ENCODE results near the gene ILF2. TPM values are rescaled to one million over a fixed set of nuclear protein-coding genes. Genes with fewer than 3 reads are reported as not detected.

The ILF2 gene
- total RNA-seq, 4 donors from 2014 or later: 52.1 to 99.2 (median 79.3) TPM

DNA sequence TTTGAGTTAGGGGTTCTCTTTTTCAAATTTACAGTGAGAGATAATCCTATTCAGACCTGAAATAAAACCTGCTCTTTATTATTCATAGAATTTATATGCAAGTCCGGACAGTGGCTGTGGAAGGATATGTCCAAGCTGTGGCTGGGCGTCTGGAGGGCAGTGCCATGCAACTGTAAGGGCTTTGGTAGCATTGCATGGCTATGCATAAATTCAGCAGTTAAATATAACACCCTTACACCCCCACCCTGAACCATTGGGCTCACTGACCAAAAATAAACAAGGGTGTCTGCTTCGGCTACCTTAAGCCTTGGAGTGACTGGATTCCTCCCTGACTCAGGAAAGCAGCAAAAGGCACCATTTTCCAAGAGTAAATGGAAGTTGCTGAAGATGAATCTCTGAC lies 31.5 kb downstream of the ILF2 start:
- TF ChIP-seq POLR2A (IDR thresholded peaks at IDR 0.05) (no peak), CTCF (IDR thresholded peaks at IDR 0.05) (no peak), POLR2AphosphoS5 (IDR thresholded peaks at IDR 0.05) (no peak), EP300 (IDR thresholded peaks at IDR 0.05) (no peak)
- H3K4me1 ChIP-seq: peaks cover 0 to 84% (median 17%) of the 10 kb centered on the region in 3 donors
- peaks cover 0 to 91% of the 10 kb centered on the region in 2 donors for H3K36me3 ChIP-seq
- no peaks in the 10 kb centered on the region for H3K9me3 ChIP-seq
- no peaks in the 10 kb centered on the region for H3K27me3 ChIP-seq
- H3K27ac ChIP-seq: no peak overlapping the region
- no peak for ATAC-seq
- 77 to 83% methylated on average over 2 to 3 of the region's 3 CpGs for WGBS, 2 donors (ENCODE audit: low coverage in 1 of 2)
- no peak overlapping the region for H3K4me3 ChIP-seq

DNA sequence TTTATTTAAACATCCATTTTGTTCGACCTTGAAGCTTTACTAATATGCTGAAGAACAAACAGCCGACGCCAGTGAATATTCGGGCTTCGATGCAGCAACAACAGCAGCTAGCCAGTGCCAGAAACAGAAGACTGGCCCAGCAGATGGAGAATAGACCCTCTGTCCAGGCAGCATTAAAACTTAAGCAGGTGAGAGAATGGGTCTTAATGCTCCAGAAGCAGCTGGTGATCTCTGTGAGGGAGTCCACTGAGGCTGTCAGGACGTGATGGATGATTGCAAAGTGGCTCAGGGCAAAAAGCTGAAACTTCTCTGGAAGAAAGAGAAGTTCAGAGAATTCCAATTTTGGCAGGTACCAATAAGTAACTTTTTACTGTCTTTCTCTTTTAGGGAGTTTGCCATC lies 32.5 kb downstream of the ILF2 start:
- 71 to 87% methylated on average over 6 of the region's 6 CpGs for WGBS, 2 donors (ENCODE audit: low coverage in 1 of 2)
- Histone ChIP-seq H3K4me1 (peaks cover 0 to 78% (median 9%) of the 10 kb centered on the region in 3 donors), H3K9me3 (no peaks in the 10 kb centered on the region), H3K4me3 (no peak overlapping the region), H3K27me3 (no peaks in the 10 kb centered on the region), H3K36me3 (peaks cover 0 to 81% of the 10 kb centered on the region in 2 donors), H3K27ac (no peak overlapping the region)
- ATAC-seq: no peak
- no peak for TF ChIP-seq EP300 (IDR thresholded peaks at IDR 0.05)
- TF ChIP-seq POLR2A (IDR thresholded peaks at IDR 0.05): no peak
- no peak for TF ChIP-seq CTCF (IDR thresholded peaks at IDR 0.05)
- TF ChIP-seq POLR2AphosphoS5 (IDR thresholded peaks at IDR 0.05): no peak

GRCh38 chr1:153636312-153636711 lies 34.5 kb downstream of the ILF2 start:
- ATAC-seq: no peak
- WGBS, 2 donors (ENCODE audit: low coverage in 1 of 2): 80 to 92% methylated on average over 7 to 9 of the region's 9 CpGs
- peaks cover 0 to 62% of the 10 kb centered on the region in 2 donors for H3K36me3 ChIP-seq
- H3K4me1 ChIP-seq: peaks cover 0 to 75% (median 9%) of the 10 kb centered on the region in 3 donors
- no peak overlapping the region for H3K4me3 ChIP-seq
- TF ChIP-seq POLR2A (IDR thresholded peaks at IDR 0.05): no peak
- TF ChIP-seq CTCF (IDR thresholded peaks at IDR 0.05): no peak
- no peak for TF ChIP-seq POLR2AphosphoS5 (IDR thresholded peaks at IDR 0.05)
- TF ChIP-seq EP300 (IDR thresholded peaks at IDR 0.05): no peak
- no peak overlapping the region for H3K27ac ChIP-seq
- H3K27me3 ChIP-seq: no peaks in the 10 kb centered on the region
- H3K9me3 ChIP-seq: no peaks in the 10 kb centered on the region

- ATAC-seq: no peak
- Histone ChIP-seq H3K4me1 (peaks cover 0 to 70% (median 9%) of the 10 kb centered on the region in 3 donors), H3K36me3 (peaks cover 0 to 57% of the 10 kb centered on the region in 2 donors), H3K27me3 (no peaks in the 10 kb centered on the region), H3K4me3 (peak overlapping the region in 1 of 2 donors; percentile 93), H3K27ac (peak overlapping the region in 2 of 4 donors; percentile 100), H3K9me3 (no peaks in the 10 kb centered on the region)
- TF ChIP-seq EP300 (IDR thresholded peaks at IDR 0.05) (no peak), CTCF (IDR thresholded peaks at IDR 0.05) (no peak), POLR2AphosphoS5 (IDR thresholded peaks at IDR 0.05) (no peak), POLR2A (IDR thresholded peaks at IDR 0.05) (no peak)
- WGBS, 2 donors (ENCODE audit: low coverage in 1 of 2): 82 to 84% methylated on average over 6 of the region's 7 CpGs
These were observed 34.9 kb downstream of the ILF2 start for GRCh38 chr1:153635872-153636271.

Measured in gastroesophageal sphincter (tissue), 4 donors.